NCI-H748 treated with DMSO at 0.1 percent for 48 hours (cell line): ENCODE results near the gene PRMT2.

ENCODE experiments used
- DNase-seq: peaks from one replicate; lab custom pipeline; 2025; lab: John Stamatoyannopoulos, UW

Gene PRMT2

GRCh38 chr21:46635324-46636180, at the start of gene PRMT2:
Gene PRMT2 (plus strand): TSS chr21:46635674. CDS start chr21:46636952, 1,278 bp downstream.
- DNase-seq = peak; percentile 88

DNA sequence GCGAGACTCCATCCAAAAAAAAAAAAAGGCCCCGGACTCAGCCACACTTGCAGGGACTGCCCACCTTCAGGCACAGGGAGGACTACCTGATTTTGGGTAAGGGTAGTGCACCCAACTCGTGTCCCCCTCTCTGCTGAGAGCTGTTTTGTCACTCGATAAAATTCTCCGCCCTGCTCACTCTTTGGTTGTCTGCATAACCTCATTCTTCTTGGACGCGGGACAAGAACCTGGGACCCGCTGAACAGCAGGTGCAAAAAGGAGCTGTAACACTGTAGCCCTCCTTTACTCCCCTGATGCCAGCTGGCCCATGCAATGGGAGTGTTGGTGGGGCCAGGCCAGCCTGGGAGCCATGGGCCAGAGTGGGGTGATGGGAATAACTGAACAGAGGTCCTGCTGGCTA, 41.2 kb upstream of the PRMT2 start:
- no peak for DNase-seq

DNA sequence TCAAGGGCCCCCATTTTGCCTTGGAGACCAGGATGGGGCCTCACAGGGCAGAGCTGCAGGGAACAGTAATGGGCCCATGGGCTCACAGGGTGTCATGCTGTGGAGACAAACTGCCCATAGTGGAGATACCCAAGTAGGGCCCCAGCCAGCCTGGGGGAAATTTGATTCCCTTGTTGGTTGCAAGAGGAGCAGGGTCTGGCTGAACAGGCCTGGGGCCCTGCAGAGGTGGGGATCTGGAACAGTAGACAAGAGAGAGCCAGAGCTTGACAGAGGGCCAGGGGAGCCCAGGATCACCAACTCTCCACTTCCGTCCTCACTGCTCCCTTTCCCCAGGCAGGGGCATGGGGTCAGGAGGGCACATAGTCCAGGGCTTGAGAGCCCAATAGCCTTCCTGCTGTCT, 39.3 kb upstream of the PRMT2 start:
- DNase-seq = no peak

DNA sequence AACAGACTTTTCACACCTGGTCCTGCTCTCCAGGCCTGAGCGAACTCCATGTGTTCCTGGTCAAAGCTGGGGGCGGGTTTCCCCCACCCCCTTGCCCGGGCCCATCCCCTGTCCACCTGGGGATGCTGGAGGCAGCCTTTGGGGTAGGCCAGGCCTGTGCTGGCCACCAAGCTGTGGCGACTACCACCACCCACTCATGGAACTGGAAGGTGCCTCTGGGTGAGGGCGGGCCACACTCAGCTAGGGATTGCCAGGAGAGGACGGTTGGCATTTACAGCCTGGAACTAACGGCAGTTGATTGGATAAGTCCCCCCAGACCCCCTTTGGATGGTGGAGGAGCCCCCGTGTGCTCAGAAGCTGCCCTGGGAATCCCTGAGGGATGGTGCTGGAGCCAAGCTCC, 38.4 kb upstream of the PRMT2 start:
- DNase-seq = no peak

DNA sequence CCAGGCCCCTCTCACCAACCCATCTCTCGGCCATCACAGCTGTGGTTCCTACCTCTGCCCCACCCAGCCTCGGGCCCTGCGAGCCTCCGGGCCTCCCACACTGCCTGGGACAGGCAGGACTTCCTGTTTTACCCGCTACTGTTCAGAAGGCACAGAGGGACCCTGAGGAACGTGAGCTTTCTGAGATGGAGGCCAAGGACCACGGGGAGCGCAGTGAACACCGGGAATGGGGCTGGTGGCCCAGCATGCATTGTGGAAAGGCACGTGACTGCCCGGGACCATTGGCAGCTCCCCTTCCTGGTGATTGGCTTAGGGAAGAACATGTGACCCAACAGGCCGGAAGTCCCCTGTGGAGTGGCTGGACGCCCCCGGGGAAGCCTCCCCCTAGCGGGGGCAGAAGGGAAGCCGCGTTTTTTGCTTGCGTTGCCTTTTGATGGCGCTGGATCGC, 37.6 kb upstream of the PRMT2 start:
- DNase-seq = no peak

- DNase-seq = no peak
These were observed 36.6 kb upstream of the PRMT2 start for GRCh38 chr21:46598581-46599572.

DNA sequence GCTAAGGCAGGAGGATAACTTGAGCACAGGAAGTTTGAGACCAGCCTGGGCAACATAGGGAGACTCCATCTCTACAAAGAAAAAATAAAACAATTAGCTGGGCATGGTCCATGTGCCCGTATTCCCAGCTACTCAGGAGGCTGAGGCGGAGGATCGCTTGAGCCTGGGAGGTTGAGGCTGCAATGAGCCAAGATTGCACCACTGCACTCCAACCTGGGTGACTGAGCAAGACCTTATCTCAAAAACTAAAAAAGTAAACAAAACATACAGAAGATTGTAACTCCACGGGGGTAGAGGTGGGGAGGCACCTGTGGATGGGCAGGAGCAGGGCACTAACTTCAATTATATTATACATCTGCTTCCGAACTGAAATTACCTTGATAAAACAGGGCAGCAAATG, 35.2 kb upstream of the PRMT2 start:
- DNase-seq = no peak

DNA sequence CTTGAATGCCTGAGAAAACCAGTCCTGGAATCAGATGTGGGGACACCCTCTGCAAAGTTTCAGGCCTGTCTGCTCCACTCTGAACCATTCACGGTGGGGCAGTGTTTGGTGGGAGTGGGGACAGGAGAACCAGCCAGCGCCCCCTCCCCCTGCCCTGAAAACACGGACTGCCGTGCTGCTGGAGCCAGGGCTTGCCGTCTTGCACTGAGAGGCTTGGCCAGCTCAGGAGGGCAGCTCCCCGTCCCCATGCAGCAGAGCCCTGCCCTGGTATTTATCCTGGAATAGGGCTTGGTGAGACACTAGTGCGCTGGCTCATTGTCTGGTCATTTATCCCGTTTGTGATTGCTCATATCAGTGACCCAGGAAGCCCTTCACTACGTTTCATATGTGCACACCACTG, 34.5 kb upstream of the PRMT2 start:
- no peak for DNase-seq

- no peak for DNase-seq
These were observed 32.2 kb upstream of the PRMT2 start for GRCh38 chr21:46603228-46603627.

GRCh38 chr21:46604329-46604974, 31.0 kb upstream of the PRMT2 start:
- DNase-seq = no peak

DNA sequence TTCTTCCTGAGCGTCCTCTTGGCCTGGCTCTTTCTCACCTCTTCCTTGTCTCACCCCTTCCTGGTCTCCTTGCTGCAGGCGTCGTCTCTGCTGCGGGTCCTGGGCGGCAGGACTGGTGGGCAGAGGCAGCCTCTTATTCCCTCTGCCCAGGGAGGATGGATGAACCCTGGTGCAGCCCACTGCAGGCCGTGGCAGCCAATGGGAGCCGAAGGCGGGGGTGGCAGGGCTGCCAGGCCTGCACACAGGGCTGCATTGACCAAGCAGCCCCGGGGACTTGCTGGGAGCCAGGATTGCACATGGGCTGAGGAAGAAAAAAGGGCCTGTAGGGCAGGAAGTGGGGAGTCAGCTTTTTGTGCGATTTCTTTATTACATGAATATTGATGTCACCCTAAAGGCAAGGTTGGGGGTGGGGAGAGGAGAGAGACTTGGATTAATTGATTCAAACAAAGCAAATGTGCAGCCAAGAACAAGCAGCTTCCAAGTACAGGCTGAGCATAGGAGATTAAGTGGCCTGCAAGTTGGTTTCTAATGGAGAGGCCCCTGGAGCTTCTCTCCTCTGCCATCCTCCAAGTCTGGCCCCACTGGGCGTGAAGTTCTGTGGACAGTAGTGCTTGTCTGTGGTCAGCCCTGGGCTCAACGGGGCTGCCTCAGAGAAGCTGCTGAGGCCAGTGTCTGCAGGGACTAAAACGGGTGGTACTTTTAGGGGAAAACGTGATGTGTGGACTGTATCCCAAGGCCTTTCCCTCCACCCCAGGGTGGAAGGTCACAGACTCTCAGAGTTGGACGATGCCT, 30.3 kb upstream of the PRMT2 start, which contains the start of gene S100B:
S100B (minus strand) TSS at position 108 of the 792 bp plus-strand sequence. CDS start 2,667 bp downstream, outside the sequence.
- no peak for DNase-seq

DNA sequence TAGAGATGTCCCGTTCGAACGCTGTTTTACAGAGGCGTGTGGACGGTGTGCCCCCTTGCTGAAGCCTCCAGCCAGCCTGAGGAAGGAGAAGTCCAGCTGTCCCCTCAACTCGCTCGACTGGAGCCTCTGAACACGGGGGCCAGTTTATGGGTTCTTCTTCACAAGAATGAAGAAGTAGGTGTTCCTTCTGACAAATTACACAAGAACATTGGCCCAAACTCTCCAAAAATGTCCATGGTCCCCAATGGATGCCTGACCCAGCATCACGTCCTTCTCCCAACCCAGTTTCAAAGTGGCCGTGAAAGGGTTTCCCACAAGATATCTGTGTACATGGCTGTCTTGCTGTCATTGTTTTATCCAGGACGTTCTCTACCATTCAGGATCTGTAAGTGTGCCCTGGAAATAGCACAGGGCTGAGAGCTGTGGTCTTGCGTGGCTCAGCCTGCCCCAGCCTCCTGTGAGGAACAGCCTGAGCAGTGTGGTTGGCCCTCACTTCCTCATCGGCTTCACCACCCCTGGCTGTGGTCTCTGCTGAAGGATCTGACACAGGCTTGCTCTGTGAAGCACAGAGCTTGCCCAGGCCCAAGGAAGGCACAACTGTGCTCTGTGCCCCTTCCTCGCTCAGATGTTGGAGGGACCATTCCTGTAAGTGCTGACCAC, 29.6 kb upstream of the PRMT2 start:
- no peak for DNase-seq

DNA sequence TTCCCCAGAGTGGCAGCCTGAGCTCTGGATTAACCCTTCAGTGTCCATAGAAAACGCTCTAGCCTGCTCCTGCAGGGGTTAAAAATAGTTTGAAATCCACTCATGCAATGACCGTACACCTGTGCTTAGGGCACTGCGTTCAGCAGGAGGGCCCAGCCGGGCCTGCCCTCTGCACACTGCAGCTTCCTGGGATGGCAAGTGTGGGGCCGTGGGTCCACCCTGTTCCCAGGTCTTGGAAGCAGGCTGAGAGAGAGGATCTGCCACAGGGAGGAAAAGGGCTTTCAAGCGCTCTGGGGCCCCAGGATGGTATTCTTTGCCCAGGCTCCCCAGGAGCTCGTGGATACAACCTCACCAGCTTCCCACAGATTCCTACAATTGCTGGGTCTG, 29.1 kb upstream of the PRMT2 start:
- DNase-seq = no peak

GRCh38 chr21:46607636-46608035, 27.8 kb upstream of the PRMT2 start:
- no peak for DNase-seq

DNA sequence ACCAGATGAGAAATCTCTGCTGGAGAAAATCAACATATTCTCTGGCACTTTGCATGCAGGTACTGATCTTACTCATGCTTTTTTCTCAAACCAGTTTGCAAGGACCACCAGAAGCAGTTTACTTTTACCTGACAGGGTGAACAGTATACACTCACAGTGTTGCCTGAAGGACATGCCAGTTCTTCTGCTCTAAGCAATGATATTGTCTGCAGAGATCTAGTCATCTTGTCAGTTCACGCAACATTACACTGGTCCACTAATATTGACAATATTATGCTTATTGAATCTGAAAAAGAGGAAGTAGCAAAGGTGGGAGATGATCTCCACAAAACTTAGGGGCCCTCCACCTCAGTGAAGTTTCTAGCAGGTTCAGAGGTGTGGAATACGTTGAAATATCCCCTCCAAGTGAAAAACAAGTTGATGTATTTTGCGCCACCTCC, 26.8 kb upstream of the PRMT2 start:
- no peak for DNase-seq

DNA sequence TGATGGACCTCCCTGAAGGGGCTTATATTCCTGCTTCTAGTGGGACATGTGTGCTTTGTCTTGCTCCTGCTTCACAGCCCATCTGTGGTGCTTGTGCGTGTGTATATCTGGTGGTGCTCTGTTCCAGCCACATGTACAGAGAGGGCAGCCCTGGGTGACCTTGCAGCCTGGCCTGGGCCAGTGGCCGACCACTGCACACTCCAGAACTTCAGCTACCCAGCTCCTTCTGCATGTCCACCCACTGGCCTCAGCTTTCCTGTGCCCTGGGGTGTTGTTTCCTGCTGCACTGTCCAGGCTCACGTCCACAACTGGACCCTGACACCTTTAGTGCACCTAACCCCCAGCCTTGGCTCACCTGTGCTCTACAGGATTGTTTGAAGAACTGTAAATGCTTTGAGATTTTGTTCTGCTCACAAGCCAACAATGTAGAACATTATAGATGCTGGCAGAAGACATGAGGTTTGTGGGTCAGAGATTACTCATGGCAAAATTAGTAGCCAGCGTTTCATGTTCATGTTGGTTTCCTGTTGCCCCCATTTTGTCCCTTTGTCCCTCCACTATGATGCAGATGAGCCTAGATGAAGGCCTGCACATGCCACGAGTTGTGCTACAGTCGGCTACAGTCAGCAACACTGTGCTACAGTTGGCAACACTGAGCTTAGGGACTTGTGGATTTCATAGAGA, 25.3 kb upstream of the PRMT2 start:
- DNase-seq = no peak

GRCh38 chr21:46613391-46613790, 22.1 kb upstream of the PRMT2 start:
- no peak for DNase-seq

- no peak for DNase-seq
These were observed 19.4 kb upstream of the PRMT2 start for GRCh38 chr21:46616050-46616449.

DNA sequence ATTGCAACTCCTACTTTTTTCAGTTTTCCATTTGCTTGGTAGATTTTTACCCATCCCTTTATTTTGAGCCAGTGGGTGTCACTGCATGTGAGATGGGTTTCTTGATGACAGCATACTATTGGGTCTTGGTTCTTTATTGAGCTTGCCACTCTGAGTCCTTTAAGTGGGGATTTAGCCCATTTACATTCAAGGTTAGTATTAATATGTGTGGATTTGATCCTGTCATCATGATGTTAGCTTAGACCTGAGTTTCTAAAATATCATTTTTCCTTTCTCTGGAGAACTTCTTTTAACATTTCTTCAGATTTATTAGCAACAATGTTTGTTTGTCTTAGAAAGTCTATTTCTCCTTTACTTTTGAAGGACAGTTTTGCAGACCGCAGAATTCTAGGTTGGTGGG, 18.8 kb upstream of the PRMT2 start:
- DNase-seq = no peak
